Calu3 (cell line): Measurements from ENCODE around the gene C14orf119. TPM values are rescaled to one million over a fixed set of nuclear protein-coding genes. Genes with fewer than 3 reads are reported as not detected.

Source experiments
- BruUV-seq: library from RNA; stranded (reverse); fragments of 400-500 nt; replicated peaks from 2 replicates; lab custom pipeline; 2021; lab: Mats Ljungman, UMichigan
- CTCF ChIA-PET: fragments of 300-600 bp; sonication (Branson Sonifier 250); formaldehyde crosslinking; loops from one replicate; lab custom pipeline; 2022; ENCODE audit warnings: antibody characterized with exemption; lab: Charles Lee
- DNase-seq: peaks from one replicate; pipeline ENCODE4 v3.0.0; 2022
- H3K27ac Mint-ChIP-seq: one replicate; pipeline ENCODE4 v1.8.0; 2022; ENCODE audit warnings: mixed read lengths; ENCODE audit not compliant: unreplicated experiment
- H3K27me3 Mint-ChIP-seq: one replicate; pipeline ENCODE4 v1.8.0; 2022; ENCODE audit warnings: mixed read lengths; ENCODE audit not compliant: unreplicated experiment
- H3K36me3 Mint-ChIP-seq: one replicate; pipeline ENCODE4 v1.8.0; 2022; ENCODE audit warnings: mild to moderate bottlenecking, moderate library complexity, mixed read lengths; ENCODE audit not compliant: insufficient read depth, unreplicated experiment
- H3K4me1 Mint-ChIP-seq: one replicate; pipeline ENCODE4 v1.8.0; 2022; ENCODE audit warnings: mild to moderate bottlenecking, low read depth, mixed read lengths; ENCODE audit not compliant: unreplicated experiment
- H3K4me3 Mint-ChIP-seq: one replicate; pipeline ENCODE4 v1.8.0; 2022; ENCODE audit warnings: mild to moderate bottlenecking, low read depth, moderate library complexity, mixed read lengths; ENCODE audit not compliant: unreplicated experiment
- H3K9me3 Mint-ChIP-seq: one replicate; pipeline ENCODE4 v1.8.0; 2022; ENCODE audit warnings: low read depth, mixed read lengths; ENCODE audit not compliant: unreplicated experiment
- intact Hi-C: fragments of 100-400 bp; cut with micrococcal nuclease; formaldehyde crosslinking; loops from one replicate; pipeline ENCODE4 v1.10.0; 2022; ENCODE audit not compliant: unreplicated experiment
- total RNA-seq: library from RNA; stranded (reverse); gene quantifications from 2 replicates; pipeline ENCODE4 v1.2.3, GENCODE V29; 2022
- TF ChIP-seq, protein P1 (sequence below): fragments of 200-600 bp; IDR thresholded peaks from one replicate; pipeline ENCODE4 v1.8.0; 2022; ENCODE audit warnings: antibody characterized with exemption; ENCODE audit not compliant: unreplicated experiment

The C14orf119 gene
- total RNA-seq, 1 experiment from 2014 or later, result 47.3 TPM

DNA sequence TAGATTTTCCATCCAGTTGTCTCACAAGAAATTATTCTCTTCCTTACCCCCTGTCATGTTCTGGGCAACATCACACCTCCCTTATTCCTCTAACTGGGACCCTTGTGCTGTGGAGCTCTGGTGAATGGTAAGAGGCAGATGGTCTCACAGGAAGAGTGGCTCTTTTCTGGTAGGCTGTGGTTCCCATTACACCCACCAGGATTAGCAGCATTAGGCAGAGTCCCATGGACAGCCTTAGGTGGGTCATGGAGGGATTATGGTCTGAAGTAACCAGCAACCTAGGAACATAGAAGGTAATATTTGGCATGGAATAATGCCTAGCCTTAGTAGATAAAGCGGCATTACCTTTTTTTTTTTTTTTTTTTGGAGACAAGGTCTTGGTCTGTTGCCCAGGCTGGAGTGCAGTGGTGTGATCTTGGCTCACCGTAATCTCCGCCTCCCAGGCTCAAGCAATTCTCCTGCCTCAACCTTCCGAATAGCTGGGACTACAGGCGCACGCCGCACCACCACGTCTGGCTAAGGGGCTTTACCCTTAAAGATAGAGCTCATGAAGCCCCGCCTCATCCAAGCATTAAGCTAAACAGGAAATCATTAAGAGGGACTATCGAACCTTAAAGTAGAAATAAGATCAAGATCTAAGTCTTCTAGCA lies 4.0 kb downstream of the C14orf119 start:
- no peaks in the 10 kb centered on the region for H3K9me3 Mint-ChIP-seq
- intact Hi-C loops, result no loop called here
- H3K27ac Mint-ChIP-seq, result no peak overlapping the region
- BruUV-seq, result no TSS peak
- no peak overlapping the region for H3K4me3 Mint-ChIP-seq
- H3K4me1 Mint-ChIP-seq, result peaks cover 9% of the 10 kb centered on the region
- H3K27me3 Mint-ChIP-seq, result peaks cover 21% of the 10 kb centered on the region
- CTCF ChIA-PET, result interaction anchor here (0.8 kb wide), 1 partner anchor 21 kb away, joined by 3 read pairs; no protein-coding TSS in a partner anchor
- TF ChIP-seq, protein P1, sequence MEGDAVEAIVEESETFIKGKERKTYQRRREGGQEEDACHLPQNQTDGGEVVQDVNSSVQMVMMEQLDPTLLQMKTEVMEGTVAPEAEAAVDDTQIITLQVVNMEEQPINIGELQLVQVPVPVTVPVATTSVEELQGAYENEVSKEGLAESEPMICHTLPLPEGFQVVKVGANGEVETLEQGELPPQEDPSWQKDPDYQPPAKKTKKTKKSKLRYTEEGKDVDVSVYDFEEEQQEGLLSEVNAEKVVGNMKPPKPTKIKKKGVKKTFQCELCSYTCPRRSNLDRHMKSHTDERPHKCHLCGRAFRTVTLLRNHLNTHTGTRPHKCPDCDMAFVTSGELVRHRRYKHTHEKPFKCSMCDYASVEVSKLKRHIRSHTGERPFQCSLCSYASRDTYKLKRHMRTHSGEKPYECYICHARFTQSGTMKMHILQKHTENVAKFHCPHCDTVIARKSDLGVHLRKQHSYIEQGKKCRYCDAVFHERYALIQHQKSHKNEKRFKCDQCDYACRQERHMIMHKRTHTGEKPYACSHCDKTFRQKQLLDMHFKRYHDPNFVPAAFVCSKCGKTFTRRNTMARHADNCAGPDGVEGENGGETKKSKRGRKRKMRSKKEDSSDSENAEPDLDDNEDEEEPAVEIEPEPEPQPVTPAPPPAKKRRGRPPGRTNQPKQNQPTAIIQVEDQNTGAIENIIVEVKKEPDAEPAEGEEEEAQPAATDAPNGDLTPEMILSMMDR, result no peak
- no peak for DNase-seq
- peaks cover 14% of the 10 kb centered on the region for H3K36me3 Mint-ChIP-seq

DNA sequence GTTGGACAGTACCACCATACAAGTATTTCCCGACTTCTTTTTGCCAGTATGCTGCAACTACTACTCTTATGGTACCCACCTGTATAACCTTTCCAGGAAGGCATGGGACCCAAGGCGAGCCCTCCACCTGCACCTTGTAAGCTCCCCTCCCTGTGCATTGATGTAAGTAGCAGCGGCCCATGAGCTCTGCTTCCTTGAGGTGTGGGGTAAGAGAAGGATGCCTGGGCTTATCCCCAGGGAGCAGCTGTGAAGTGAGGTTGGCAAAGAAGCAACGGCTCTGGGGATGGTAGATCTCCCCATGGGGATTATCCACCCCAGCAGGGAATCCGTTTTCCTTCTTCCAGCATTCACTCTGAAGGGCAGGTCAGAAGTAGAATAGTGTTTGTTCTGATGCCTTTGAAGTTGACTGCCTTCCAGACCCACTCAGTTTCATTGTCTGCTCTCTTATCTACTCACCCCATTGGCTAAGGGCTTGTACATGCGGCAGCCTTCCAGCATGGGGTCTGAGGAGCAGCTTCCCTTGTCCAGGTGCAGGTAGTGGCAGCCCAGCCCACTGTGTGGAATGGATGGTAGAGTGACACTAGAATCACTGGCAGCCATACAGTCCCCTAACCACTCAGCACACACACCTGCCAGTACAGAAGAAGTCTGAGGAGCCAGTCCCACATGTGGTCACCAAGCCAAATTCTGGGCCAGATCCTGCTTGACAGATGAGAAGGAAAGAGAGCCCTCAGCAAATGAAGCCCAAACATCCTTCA lies 6.1 kb downstream of the C14orf119 start:
- Mint-ChIP-seq H3K36me3 (peaks cover 14% of the 10 kb centered on the region), H3K4me1 (peaks cover 6% of the 10 kb centered on the region), H3K4me3 (no peak overlapping the region), H3K27me3 (peaks cover 35% of the 10 kb centered on the region), H3K27ac (no peak overlapping the region), H3K9me3 (no peaks in the 10 kb centered on the region)
- intact Hi-C loops, result no loop called here
- BruUV-seq, result no TSS peak
- DNase-seq, result no peak
- TF ChIP-seq, protein P1, result no peak
- CTCF ChIA-PET, result no interaction called here

DNA sequence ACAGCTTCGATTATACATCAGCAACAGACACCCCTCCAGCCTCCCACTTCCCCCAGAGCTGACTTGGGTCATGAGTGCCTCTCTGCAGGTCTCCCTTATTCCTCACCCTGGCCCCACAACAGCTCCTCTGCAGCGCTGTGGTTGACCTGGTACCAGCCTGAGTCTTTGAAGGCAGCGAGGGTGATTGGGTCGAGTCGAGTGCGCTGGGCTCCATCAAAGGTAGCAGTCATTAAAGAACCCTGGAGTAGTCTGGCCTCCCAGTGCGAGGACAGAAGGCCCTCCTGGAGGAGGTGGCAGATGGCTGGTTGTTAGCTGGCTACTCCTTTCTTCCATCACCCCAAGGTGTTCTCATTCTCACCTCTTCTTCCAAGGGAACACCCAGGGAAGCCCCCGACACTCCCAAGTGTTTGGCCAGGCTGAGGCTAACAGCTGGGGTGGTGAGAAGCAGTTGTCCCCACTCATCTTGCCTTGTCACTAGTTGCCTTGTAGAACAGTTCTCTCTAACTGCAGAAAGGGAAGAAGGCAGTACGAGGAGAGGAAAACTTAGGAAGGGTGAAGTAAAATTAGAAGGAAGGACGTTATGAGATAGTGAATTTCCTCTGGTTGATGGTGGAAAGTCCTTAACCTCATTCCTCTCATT lies 6.8 kb downstream of the C14orf119 start:
- BruUV-seq, result no TSS peak
- no peak for DNase-seq
- CTCF ChIA-PET, result no interaction called here
- H3K4me1 Mint-ChIP-seq, result no peaks in the 10 kb centered on the region
- peaks cover 35% of the 10 kb centered on the region for H3K27me3 Mint-ChIP-seq
- peak overlapping the region; percentile 30 for H3K27ac Mint-ChIP-seq
- TF ChIP-seq, protein P1, result no peak
- intact Hi-C loops, result no loop called here
- no peak overlapping the region for H3K4me3 Mint-ChIP-seq
- H3K9me3 Mint-ChIP-seq, result no peaks in the 10 kb centered on the region
- peaks cover 14% of the 10 kb centered on the region for H3K36me3 Mint-ChIP-seq

DNA sequence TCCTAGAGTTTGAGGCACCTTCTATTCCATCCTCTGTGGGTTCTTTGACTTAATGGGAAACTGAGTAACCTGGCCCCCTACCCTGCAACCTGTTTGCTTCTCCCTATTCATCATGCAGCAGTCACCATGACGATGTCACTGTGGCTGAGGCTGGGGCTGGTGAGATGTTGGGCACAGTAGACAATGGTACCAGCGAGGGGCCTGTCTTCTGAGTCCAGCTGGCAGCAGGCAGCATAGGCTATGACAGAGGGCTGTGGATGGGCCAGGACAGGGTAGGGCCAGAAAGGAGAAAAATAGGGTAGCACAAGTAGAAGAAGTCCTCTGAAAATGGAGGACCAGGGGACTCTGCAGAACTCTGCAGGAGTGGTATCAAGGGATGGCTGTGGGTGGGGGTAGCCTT lies 7.5 kb downstream of the C14orf119 start:
- H3K27me3 Mint-ChIP-seq, result peaks cover 35% of the 10 kb centered on the region
- TF ChIP-seq, protein P1, result no peak
- no peaks in the 10 kb centered on the region for H3K9me3 Mint-ChIP-seq
- intact Hi-C loops, result no loop called here
- no peak for DNase-seq
- H3K4me3 Mint-ChIP-seq, result no peak overlapping the region
- CTCF ChIA-PET, result no interaction called here
- H3K27ac Mint-ChIP-seq, result no peak overlapping the region
- H3K36me3 Mint-ChIP-seq, result peaks cover 10% of the 10 kb centered on the region
- no peaks in the 10 kb centered on the region for H3K4me1 Mint-ChIP-seq
- BruUV-seq, result no TSS peak
